Mesenteric fat pad (tissue), 1 donor: ENCODE results near the gene ZBTB9. TPM values are rescaled to one million over a fixed set of nuclear protein-coding genes. Genes with fewer than 3 reads are reported as not detected.

Experiments
- DNase-seq: peaks from one replicate; pipeline ENCODE4 v3.0.0-alpha.2; 2020; ENCODE audit warnings: low spot score
- long read RNA-seq: library from polyadenylated mRNA; unstranded; transcript quantifications from one replicate; pipeline ENCODE4 v2.0.0, GENCODE V29; 2020
- total RNA-seq: library from RNA; stranded (reverse); fragmentation: NEBNext Ultra II Directional; extraction: Animal tissue kit (Norgen Biotek cat#: 25700); gene quantifications from one replicate; pipeline ENCODE4 v1.2.1, GENCODE V29; 2021
- donor health status: DM: yes; HTN: yes; CAD: no.

ZBTB9 gene
- total RNA-seq: 4.6 TPM
- long read RNA-seq, transcript ZBTB9-201 (2 exons, 2,716 nt): major isoform, 11 of 16 reads
- long read RNA-seq, partial matches to known transcripts: 0 of 16 reads
- long read RNA-seq, other reads (novel, unspliced or antisense): 5 of 16 reads

DNA sequence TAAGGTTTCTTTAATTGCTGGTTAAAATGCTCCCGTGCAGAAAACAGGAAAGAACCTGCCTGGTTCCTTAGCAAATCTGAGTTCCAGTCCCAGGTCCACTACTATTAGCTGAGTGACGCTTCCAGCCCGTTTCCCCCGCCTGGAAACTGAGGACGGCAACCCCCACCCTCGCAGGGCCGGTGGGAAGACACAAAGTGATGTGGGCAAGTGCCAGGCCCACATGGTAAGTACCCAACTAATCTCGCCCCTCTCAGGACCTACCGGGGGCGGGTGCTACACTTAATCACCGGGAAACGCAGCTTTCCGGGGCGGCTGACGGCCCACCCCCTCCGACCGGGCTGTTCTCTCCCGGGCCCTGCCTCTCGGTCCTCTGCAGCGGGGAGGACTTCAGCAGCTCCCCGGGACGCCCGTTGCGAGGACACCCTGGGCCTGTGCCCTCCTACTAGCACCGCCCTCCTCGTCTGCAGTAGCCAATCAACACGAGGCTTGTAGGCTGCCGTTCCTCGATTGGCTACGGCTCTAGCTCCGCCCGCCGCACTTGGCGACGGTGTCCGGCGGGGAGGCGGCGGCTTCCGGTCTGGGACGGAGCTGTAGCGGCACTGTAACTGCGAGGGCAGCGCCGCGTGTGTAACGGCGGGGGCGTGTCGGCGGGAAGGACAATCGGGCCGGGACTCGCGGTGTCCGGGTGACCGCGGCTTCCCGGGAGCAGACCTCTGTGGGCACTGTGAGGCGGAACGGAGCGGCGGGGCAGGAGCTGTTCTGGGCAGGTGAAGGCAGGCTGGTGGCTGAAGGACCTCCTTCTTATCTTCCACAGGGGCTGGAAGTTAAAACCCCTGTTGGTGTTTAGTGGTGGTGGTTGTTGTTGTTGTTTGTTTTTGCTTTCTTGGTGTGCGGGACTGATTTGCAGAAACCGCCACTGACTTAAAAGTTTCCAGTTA lies at the start of gene ZBTB9:
TSS of gene ZBTB9 (plus strand) at position 568 of the 938 bp plus-strand sequence. CDS start 525 bp downstream, outside the sequence.
- peak; percentile 99 for DNase-seq

- DNase-seq: no peak
These were observed 49.5 kb upstream of the ZBTB9 start for GRCh38 chr6:33404884-33405283.

DNA sequence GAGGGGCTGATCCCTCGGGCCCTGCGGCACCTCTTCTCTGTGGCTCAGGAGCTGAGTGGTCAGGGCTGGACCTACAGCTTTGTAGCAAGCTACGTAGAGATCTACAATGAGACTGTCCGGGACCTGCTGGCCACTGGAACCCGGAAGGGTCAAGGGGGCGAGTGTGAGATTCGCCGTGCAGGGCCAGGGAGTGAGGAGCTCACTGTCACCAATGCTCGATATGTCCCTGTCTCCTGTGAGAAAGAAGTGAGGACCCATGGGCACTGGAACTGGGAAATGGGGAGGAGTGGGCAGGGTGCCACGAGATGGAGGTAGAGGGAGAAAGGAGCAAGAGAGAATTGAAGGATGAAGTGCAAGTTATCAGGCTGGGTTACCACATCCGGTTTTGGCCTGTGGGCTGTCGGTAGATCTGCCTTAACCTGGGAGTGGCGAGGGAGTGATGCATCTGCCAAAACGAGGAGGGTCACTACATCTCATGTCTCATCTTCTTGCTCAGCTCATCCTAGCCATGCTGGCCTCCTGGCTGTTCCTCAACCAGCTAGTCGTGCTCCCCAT lies 48.9 kb upstream of the ZBTB9 start:
- no peak for DNase-seq

- DNase-seq: no peak
These were observed 48.2 kb upstream of the ZBTB9 start for GRCh38 chr6:33406126-33406525.

GRCh38 chr6:33407132-33407718 lies 47.2 kb upstream of the ZBTB9 start:
- no peak for DNase-seq

- peak; percentile 100 for DNase-seq
These were observed 44.2 kb upstream of the ZBTB9 start for GRCh38 chr6:33410050-33410710.

DNA sequence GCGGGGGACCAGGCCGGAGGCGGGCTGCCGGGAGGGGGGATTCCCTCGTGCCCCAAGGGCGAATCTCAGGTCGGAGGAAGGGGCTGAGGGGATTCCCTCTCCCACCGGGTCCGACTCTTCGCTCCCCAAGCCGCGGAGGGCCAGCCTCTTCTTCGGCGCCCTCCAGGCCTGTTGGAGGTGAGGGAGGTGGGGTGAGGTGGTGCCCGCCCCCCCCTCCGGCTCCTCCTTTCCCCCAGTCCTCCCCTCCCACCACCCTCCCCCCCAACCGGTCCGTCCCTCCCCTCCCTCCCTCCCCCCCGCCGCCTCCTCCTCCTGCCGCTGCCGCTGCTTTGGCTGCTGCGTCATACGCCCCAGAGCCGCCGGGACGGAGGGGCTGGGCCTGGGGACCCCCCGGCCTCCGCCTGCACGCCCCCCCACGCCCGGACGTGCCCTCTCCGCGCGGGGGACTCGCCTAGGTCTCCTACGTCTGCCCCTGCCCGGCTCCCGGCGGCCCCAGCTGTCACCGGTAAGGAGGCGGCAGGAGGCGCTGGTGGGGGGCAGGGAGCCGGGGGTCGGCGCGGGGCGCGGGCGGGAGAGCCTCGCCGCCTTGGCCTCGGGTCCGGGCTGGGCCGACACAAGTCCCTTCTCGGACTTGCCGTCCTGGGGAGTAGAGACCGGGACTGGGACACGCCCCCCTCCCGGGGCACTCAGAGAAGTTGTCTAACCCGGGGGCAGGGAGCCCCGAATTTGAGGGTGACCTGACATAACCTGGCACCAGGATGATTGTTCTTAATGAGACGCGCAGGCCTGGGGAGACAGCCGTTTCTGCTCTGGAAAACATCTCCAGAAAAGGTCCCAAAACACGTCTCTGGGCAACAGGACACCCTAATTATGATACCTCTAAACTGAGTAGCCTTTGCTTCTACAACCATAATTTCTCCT lies 43.4 kb upstream of the ZBTB9 start, which contains the start of gene PHF1:
TSS of gene PHF1 (plus strand) at position 304 of the 921 bp plus-strand sequence. CDS start 1,250 bp downstream, outside the sequence.
- DNase-seq: no peak

DNA sequence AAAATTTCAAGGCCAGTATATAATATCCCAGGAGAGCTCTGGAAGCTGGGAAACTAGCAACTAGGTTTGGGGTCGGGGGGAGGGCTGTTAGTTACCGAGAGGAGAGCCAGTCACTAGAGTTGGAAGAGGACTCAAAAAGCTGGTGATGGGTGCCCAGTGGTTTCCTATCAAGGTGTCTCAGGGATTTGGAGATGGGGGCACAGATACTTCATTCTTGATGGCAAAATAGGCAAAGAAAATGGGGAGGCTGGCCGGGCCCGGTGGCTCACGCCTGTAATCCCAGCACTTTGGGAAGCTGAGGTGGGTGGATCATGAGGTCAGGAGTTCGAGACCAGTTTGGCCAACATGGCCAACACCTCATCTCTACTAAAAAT lies 42.8 kb upstream of the ZBTB9 start:
- no peak for DNase-seq

- no peak for DNase-seq
These were observed 42.0 kb upstream of the ZBTB9 start for GRCh38 chr6:33412140-33413009.

- no peak for DNase-seq
These were observed 40.9 kb upstream of the ZBTB9 start for GRCh38 chr6:33413241-33414120.

DNA sequence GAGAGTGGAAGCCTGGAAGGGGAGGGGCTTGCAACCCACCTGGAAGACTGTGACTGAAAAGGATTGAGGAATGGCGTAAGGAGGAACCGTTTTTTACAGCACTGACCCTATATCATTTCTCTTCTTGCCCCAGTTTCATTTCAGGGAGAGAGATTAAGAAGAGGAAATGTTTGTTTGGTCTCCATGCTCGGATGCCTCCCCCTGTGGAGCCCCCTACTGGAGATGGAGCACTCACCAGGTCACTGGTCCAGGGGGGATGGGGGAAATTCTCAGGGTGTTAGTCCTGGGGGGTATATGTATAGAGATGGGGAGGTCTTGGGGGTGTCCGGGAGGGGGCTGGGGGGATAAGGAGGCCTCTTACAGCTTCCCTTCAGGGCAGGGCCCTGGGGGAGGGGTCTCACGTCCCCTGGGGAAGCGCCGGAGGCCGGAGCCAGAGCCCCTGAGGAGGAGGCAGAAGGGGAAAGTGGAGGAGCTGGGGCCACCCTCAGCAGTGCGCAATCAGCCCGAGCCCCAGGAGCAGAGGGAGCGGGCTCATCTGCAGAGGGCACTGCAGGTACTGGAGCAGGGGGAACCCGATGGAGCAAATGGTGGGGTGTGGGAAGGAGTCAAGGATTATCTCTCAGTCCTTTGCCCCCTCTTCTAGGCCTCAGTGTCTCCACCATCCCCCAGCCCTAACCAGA lies 39.6 kb upstream of the ZBTB9 start:
- no peak for DNase-seq

GRCh38 chr6:33415831-33416230 lies 38.5 kb upstream of the ZBTB9 start:
- DNase-seq: no peak

- DNase-seq: no peak
These were observed 37.8 kb upstream of the ZBTB9 start for GRCh38 chr6:33416386-33417127.

- DNase-seq: no peak
These were observed 37.1 kb upstream of the ZBTB9 start for GRCh38 chr6:33417128-33417902.

GRCh38 chr6:33417903-33418689 lies 36.3 kb upstream of the ZBTB9 start, which contains the start of gene CUTA:
TSS of gene CUTA (minus strand) at chr6:33418107. CDS start at chr6:33418000, 107 bp downstream.
- peak; percentile 99 for DNase-seq
